ENCODE results near the gene CEMIP. TPM values are rescaled to one million over a fixed set of nuclear protein-coding genes. Genes with fewer than 3 reads are reported as not detected.

The CEMIP gene
- total RNA-seq, 3 donors from 2014 or later, result under 0.01 to 0.66 (median 0.59) TPM

GRCh38 chr15:80891006-80891405 is 111.8 kb downstream of the CEMIP start:
- H3K4me1 ChIP-seq, result no peaks in the 10 kb centered on the region
- intact Hi-C loops (cut with DNase I; ENCODE audit: low total_unique reads), result no loop called here
- no peak overlapping the region for H3K4me3 ChIP-seq
- no peak for DNase-seq (ENCODE audit: low spot score in 2 of 2)
- no peaks in the 10 kb centered on the region for H3K36me3 ChIP-seq
- H3K9me3 ChIP-seq, result no peaks in the 10 kb centered on the region
- H3K27me3 ChIP-seq, result no peaks in the 10 kb centered on the region
- TF ChIP-seq POLR2AphosphoS5 (IDR thresholded peaks at IDR 0.05), result no peak
- H3K27ac ChIP-seq, result no peak overlapping the region

GRCh38 chr15:80892414-80892813 is 113.2 kb downstream of the CEMIP start:
- intact Hi-C loops (cut with DNase I; ENCODE audit: low total_unique reads), result no loop called here
- no peak for DNase-seq (ENCODE audit: low spot score in 2 of 2)
- Histone ChIP-seq H3K36me3 (no peaks in the 10 kb centered on the region), H3K4me3 (no peak overlapping the region), H3K27me3 (no peaks in the 10 kb centered on the region), H3K9me3 (no peaks in the 10 kb centered on the region), H3K27ac (no peak overlapping the region), H3K4me1 (no peaks in the 10 kb centered on the region)
- no peak for TF ChIP-seq POLR2A (IDR thresholded peaks at IDR 0.05)
- no peak for TF ChIP-seq CTCF (IDR thresholded peaks at IDR 0.05)
- TF ChIP-seq POLR2AphosphoS5 (IDR thresholded peaks at IDR 0.05), result no peak

GRCh38 chr15:80893777-80894176 is 114.6 kb downstream of the CEMIP start:
- no peaks in the 10 kb centered on the region for H3K4me1 ChIP-seq
- H3K36me3 ChIP-seq, result no peaks in the 10 kb centered on the region
- DNase-seq (ENCODE audit: low spot score in 2 of 2), result no peak
- no peak overlapping the region for H3K4me3 ChIP-seq
- intact Hi-C loops (cut with DNase I; ENCODE audit: low total_unique reads), result no loop called here
- TF ChIP-seq CTCF (IDR thresholded peaks at IDR 0.05) (no peak), POLR2A (IDR thresholded peaks at IDR 0.05) (no peak), POLR2AphosphoS5 (IDR thresholded peaks at IDR 0.05) (no peak)
- H3K9me3 ChIP-seq, result no peaks in the 10 kb centered on the region
- no peaks in the 10 kb centered on the region for H3K27me3 ChIP-seq
- no peak overlapping the region for H3K27ac ChIP-seq

- H3K9me3 ChIP-seq, result no peaks in the 10 kb centered on the region
- DNase-seq (ENCODE audit: low spot score in 2 of 2), result no peak
- no peak overlapping the region for H3K4me3 ChIP-seq
- intact Hi-C loops (cut with DNase I; ENCODE audit: low total_unique reads), result no loop called here
- TF ChIP-seq POLR2AphosphoS5 (IDR thresholded peaks at IDR 0.05), result no peak
- TF ChIP-seq POLR2A (IDR thresholded peaks at IDR 0.05), result no peak
- no peak for TF ChIP-seq CTCF (IDR thresholded peaks at IDR 0.05)
- no peaks in the 10 kb centered on the region for H3K27me3 ChIP-seq
- H3K27ac ChIP-seq, result no peak overlapping the region
- no peaks in the 10 kb centered on the region for H3K4me1 ChIP-seq
- no peaks in the 10 kb centered on the region for H3K36me3 ChIP-seq
Observed at GRCh38 chr15:80895091-80895490, 115.9 kb downstream of the CEMIP start.

- H3K4me1 ChIP-seq, result no peaks in the 10 kb centered on the region
- intact Hi-C loops (cut with DNase I; ENCODE audit: low total_unique reads), result no loop called here
- H3K27me3 ChIP-seq, result no peaks in the 10 kb centered on the region
- H3K36me3 ChIP-seq, result no peaks in the 10 kb centered on the region
- no peak for DNase-seq (ENCODE audit: low spot score in 2 of 2)
- H3K4me3 ChIP-seq, result no peak overlapping the region
- TF ChIP-seq POLR2AphosphoS5 (IDR thresholded peaks at IDR 0.05), result no peak
- no peak for TF ChIP-seq CTCF (IDR thresholded peaks at IDR 0.05)
- no peak for TF ChIP-seq POLR2A (IDR thresholded peaks at IDR 0.05)
- H3K9me3 ChIP-seq, result no peaks in the 10 kb centered on the region
- no peak overlapping the region for H3K27ac ChIP-seq
Observed at GRCh38 chr15:80895965-80896364, 116.8 kb downstream of the CEMIP start.

GRCh38 chr15:80898040-80898439 is 118.9 kb downstream of the CEMIP start:
- no peak for DNase-seq (ENCODE audit: low spot score in 2 of 2)
- no peaks in the 10 kb centered on the region for H3K36me3 ChIP-seq
- H3K27me3 ChIP-seq, result no peaks in the 10 kb centered on the region
- intact Hi-C loops (cut with DNase I; ENCODE audit: low total_unique reads), result no loop called here
- TF ChIP-seq POLR2AphosphoS5 (IDR thresholded peaks at IDR 0.05), result no peak
- TF ChIP-seq CTCF (IDR thresholded peaks at IDR 0.05), result no peak
- TF ChIP-seq POLR2A (IDR thresholded peaks at IDR 0.05), result no peak
- no peaks in the 10 kb centered on the region for H3K4me1 ChIP-seq
- H3K27ac ChIP-seq, result no peak overlapping the region
- H3K9me3 ChIP-seq, result no peaks in the 10 kb centered on the region
- no peak overlapping the region for H3K4me3 ChIP-seq

All from breast epithelium (tissue), 4 donors.